Liver (tissue), 9 donors: ENCODE measurements around the gene ATXN1. TPM values are rescaled to one million over a fixed set of nuclear protein-coding genes. Genes with fewer than 3 reads are reported as not detected.

Source experiments
- DNase-seq: peaks from one replicate; pipeline ENCODE4 v3.0.0-alpha.2; 2017; ENCODE audit warnings: low spot score
- H3K27ac ChIP-seq, 2 donors: one replicate each; pipeline ENCODE4 v1.7.0; 2013; ENCODE audit warnings: inconsistent platforms in 2 of 2, low read length in 2 of 2, control low read depth in 1 of 2, low read depth in 1 of 2, mild to moderate bottlenecking in 1 of 2
- H3K27me3 ChIP-seq, 4 donors: one replicate each; pipeline versions ENCODE4 v1.6.1 to v1.7.0; 2013; ENCODE audit warnings: low read length in 3 of 4, inconsistent platforms in 1 of 4, mild to moderate bottlenecking in 1 of 4, moderate library complexity in 1 of 4; ENCODE audit not compliant: control insufficient read depth in 4 of 4, insufficient read depth in 4 of 4
- H3K36me3 ChIP-seq, 4 donors: one replicate each; pipeline versions ENCODE4 v1.6.1 to v1.7.0; 2013; ENCODE audit warnings: low read length in 3 of 4, mild to moderate bottlenecking in 3 of 4, low read depth in 1 of 4, moderate library complexity in 1 of 4; ENCODE audit not compliant: control insufficient read depth in 4 of 4, insufficient read depth in 3 of 4
- H3K4me1 ChIP-seq, 4 donors: one replicate each; pipeline versions ENCODE4 v1.6.1 to v1.7.0; 2013; ENCODE audit warnings: low read length in 3 of 4, mild to moderate bottlenecking in 3 of 4, moderate library complexity in 1 of 4; ENCODE audit not compliant: control insufficient read depth in 4 of 4, insufficient read depth in 4 of 4
- H3K4me3 ChIP-seq, 3 donors: one replicate each; pipeline versions ENCODE4 v1.6.1 to v1.7.0; 2013; ENCODE audit warnings: low read length in 3 of 3, control low read depth in 1 of 3, low read depth in 1 of 3, mild to moderate bottlenecking in 1 of 3
- H3K9ac ChIP-seq, 2 donors: one replicate each; pipeline ENCODE4 v1.7.0; 2013; ENCODE audit warnings: low read length in 2 of 2, mild to moderate bottlenecking in 2 of 2, moderate library complexity in 2 of 2, control low read depth in 1 of 2, low read depth in 1 of 2
- H3K9me3 ChIP-seq, 4 donors: one replicate each; pipeline versions ENCODE4 v1.6.1 to v1.7.0; 2013; ENCODE audit warnings: low read length in 3 of 4; ENCODE audit not compliant: control insufficient read depth in 4 of 4
- EGR1 ChIP-seq, 2 donors: IDR thresholded peaks; 2 replicates each; pipeline ENCODE4 v1.6.1; 2016 to 2018; ENCODE audit warnings: antibody characterized with exemption in 2 of 2, low read depth in 2 of 2
- FOXA1 ChIP-seq: IDR thresholded peaks from 2 replicates; pipeline ENCODE4 v1.6.1; 2016; ENCODE audit warnings: antibody characterized with exemption
- FOXA2 ChIP-seq: IDR thresholded peaks from 2 replicates; pipeline ENCODE4 v1.6.1; 2016; ENCODE audit warnings: antibody characterized with exemption
- GABPA ChIP-seq, 2 donors: IDR thresholded peaks in 1 of 2; conservative IDR thresholded peaks in 1 of 2; 2 replicates each; pipeline ENCODE4 v1.6.1; 2016; ENCODE audit warnings: antibody characterized with exemption in 2 of 2, mild to moderate bottlenecking in 1 of 2, moderate library complexity in 1 of 2
- HNF4G ChIP-seq: IDR thresholded peaks from 2 replicates; pipeline ENCODE4 v1.6.1; 2016; ENCODE audit warnings: antibody characterized with exemption
- JUND ChIP-seq, 2 donors: IDR thresholded peaks; 2 replicates each; pipeline ENCODE4 v1.6.1; 2016; ENCODE audit warnings: antibody characterized with exemption in 2 of 2
- MAX ChIP-seq: IDR thresholded peaks from 2 replicates; pipeline ENCODE4 v1.6.1; 2016; ENCODE audit warnings: antibody characterized with exemption
- NR2F2 ChIP-seq: IDR thresholded peaks from 2 replicates; pipeline ENCODE4 v1.6.1; 2016; ENCODE audit warnings: antibody characterized with exemption
- RAD21 ChIP-seq, 2 donors: IDR thresholded peaks; 2 replicates each; pipeline ENCODE4 v1.6.1; 2016; ENCODE audit warnings: antibody characterized with exemption in 2 of 2, mild to moderate bottlenecking in 2 of 2
- REST ChIP-seq: IDR thresholded peaks from 2 replicates; pipeline ENCODE4 v1.6.1; 2016; ENCODE audit warnings: antibody characterized with exemption, mild to moderate bottlenecking
- RXRA ChIP-seq, 2 donors: IDR thresholded peaks; 2 replicates each; pipeline ENCODE4 v1.6.1; 2017 to 2018; ENCODE audit warnings: antibody characterized with exemption in 2 of 2, mild to moderate bottlenecking in 1 of 2
- TAF1 ChIP-seq: conservative IDR thresholded peaks from 2 replicates; pipeline ENCODE4 v1.6.1; 2016; ENCODE audit warnings: antibody characterized with exemption, mild to moderate bottlenecking
- ZBTB33 ChIP-seq: IDR thresholded peaks from 2 replicates; pipeline ENCODE4 v1.6.1; 2016; ENCODE audit warnings: antibody characterized with exemption
- WGBS: extraction: QIAGEN DNeasy Blood & Tissue Kit; methylation state at CpG from one replicate; pipeline ENCODE4 v1.1.7; 2013; 5-methylcytosine and 5-hydroxymethylcytosine counted together
- polyA plus RNA-seq, 2 donors: library from polyadenylated mRNA; stranded (reverse) in 1 of 2; unstranded in 1 of 2; fragments of 200-250 nt in 1 of 2; fragments of >200 nt in 1 of 2; fragmentation: Nextera tagmentation in 1 of 2; extraction: Ambion mirVana in 1 of 2; gene quantifications; one replicate each; pipeline versions ENCODE4 v1.2.1 to v1.2.3, GENCODE V29; 2013 to 2015
- total RNA-seq, 2 donors: library from RNA; depleted of rRNA; stranded (reverse); fragments of >200 nt; gene quantifications; one replicate each; pipeline ENCODE4 v1.2.3, GENCODE V29; 2014
- TF ChIP-seq, protein P1 (sequence below): IDR thresholded peaks from 2 replicates; pipeline ENCODE4 v1.6.1; 2016; ENCODE audit warnings: antibody characterized with exemption
- donor health status: healthy.
- donor health status: healthy.
- donor health status: healthy.
- donor health status: healthy.
- donor health status: healthy.

Gene ATXN1
- total and polyA plus RNA-seq, 4 donors: 4.3 to 29.7 (median 8.2) TPM

DNA sequence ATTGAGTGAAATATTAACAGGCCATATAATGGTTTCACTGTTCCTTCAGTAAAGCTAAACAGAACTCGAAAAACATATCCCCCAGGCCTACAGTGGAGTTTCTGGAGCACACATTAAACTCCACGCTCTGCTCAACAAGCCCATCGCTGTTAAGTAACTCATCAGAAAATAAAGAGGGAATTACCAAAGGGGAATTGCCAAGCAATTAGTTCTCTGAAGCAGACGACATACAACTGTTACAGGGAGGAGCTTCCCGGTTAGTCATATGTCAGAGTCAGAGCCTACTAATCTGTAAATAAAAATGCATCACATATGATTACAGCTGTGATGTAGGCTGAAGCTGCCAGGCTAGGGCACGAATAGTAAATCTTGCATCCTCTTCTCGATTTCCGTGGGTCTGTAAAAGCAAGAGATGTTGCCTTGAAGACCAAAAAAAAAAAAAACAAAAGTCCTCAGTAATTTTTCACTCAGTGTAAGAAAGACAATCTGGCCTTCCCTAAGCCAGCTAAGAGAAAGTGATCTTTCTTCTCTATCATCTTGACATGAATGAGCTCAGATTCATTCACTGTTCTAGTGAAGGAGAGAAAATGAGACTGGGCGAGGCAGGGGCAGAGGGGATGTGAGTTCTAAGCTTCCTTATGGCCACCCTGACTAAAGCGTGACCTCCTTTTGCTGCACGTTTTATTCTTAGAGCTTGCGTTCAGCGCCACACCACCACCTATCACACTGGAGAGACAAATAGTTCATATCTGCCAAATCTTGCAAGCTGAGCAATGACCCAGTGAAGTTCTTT lies 13.8 kb downstream of the ATXN1 start:
- Histone ChIP-seq H3K4me3 (no peak overlapping the region), H3K27ac (peak overlapping the region; percentile 44 to 63), H3K9me3 (no peaks in the 10 kb centered on the region), H3K36me3 (peaks cover 0 to 7% (median 3%) of the 10 kb centered on the region in 4 donors), H3K4me1 (peaks cover 7 to 33% (median 22%) of the 10 kb centered on the region in 4 donors), H3K9ac (no peak overlapping the region), H3K27me3 (no peaks in the 10 kb centered on the region)
- 52% methylated on average over 13 of the region's 13 CpGs for WGBS
- TF ChIP-seq, protein P1, sequence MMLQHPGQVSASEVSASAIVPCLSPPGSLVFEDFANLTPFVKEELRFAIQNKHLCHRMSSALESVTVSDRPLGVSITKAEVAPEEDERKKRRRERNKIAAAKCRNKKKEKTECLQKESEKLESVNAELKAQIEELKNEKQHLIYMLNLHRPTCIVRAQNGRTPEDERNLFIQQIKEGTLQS: no peak
- no peak for TF ChIP-seq JUND (IDR thresholded peaks at IDR 0.05)
- TF ChIP-seq RXRA (IDR thresholded peaks at IDR 0.05): peak in 1 of 2 donors; percentile 23
- DNase-seq: no peak

DNA sequence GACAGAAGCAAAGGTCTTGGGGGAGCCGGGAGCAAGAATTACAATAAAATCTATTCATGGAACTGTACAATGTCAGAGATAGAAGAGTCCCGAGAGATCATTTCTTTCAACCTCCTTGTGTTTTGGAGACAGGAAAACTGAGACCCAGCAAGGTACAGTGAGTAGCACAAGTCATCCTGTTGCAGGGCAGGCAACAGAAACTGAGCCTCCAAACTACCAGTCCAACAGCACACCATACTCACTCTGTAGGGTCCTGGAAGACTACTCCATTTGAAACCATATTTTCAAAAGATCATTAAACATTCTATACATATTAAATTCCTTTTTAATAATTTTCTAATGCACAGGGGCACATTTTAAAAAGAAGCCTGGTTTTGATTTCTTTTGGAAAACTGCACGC lies 14.4 kb downstream of the ATXN1 start:
- H3K36me3 ChIP-seq: peaks cover 0 to 7% (median 3%) of the 10 kb centered on the region in 4 donors
- no peaks in the 10 kb centered on the region for H3K9me3 ChIP-seq
- no peaks in the 10 kb centered on the region for H3K27me3 ChIP-seq
- peaks cover 4 to 29% (median 19%) of the 10 kb centered on the region in 4 donors for H3K4me1 ChIP-seq
- no peak overlapping the region for H3K9ac ChIP-seq
- WGBS: 69% methylated on average over 3 of the region's 3 CpGs
- DNase-seq: no peak
- H3K27ac ChIP-seq: peak overlapping the region in 1 of 2 donors; percentile 44
- TF ChIP-seq JUND (IDR thresholded peaks at IDR 0.05) (no peak), GABPA (IDR thresholded peaks at IDR 0.05 in 1 of 2, conservative IDR thresholded peaks at IDR 0.05 in 1 of 2) (no peak), EGR1 (IDR thresholded peaks at IDR 0.05; ENCODE audit: low read depth in 2 of 2) (no peak), ZBTB33 (no peak), FOXA1 (no peak), RXRA (IDR thresholded peaks at IDR 0.05) (no peak), TAF1 (no peak), REST (no peak), NR2F2 (no peak), MAX (no peak), HNF4G (no peak), FOXA2 (no peak), RAD21 (IDR thresholded peaks at IDR 0.05) (no peak)
- H3K4me3 ChIP-seq: no peak overlapping the region
